GM10847 (cell line): ENCODE results near the gene CTRL.

Experiments used
- POLR2A ChIP-seq: IDR thresholded peaks from 2 replicates; pipeline ENCODE4 v1.6.1; 2011; ENCODE audit not compliant: insufficient read length; ENCODE audit errors: extremely low read depth

The CTRL gene

GRCh38 chr16:67965668-67966548 lies 34.2 kb upstream of the CTRL start:
- TF ChIP-seq POLR2A: no peak

- no peak for TF ChIP-seq POLR2A
These were observed 32.9 kb upstream of the CTRL start for GRCh38 chr16:67964477-67965131.

GRCh38 chr16:67963662-67964321 lies 32.1 kb upstream of the CTRL start:
- TF ChIP-seq POLR2A: no peak

- no peak for TF ChIP-seq POLR2A
These were observed 31.6 kb upstream of the CTRL start for GRCh38 chr16:67963292-67963661.

GRCh38 chr16:67962135-67962534 lies 30.5 kb upstream of the CTRL start:
- TF ChIP-seq POLR2A: no peak

GRCh38 chr16:67961551-67961957 lies 29.9 kb upstream of the CTRL start:
- no peak for TF ChIP-seq POLR2A

- TF ChIP-seq POLR2A: no peak
These were observed 28.1 kb upstream of the CTRL start for GRCh38 chr16:67959536-67960329.

- no peak for TF ChIP-seq POLR2A
These were observed 26.0 kb upstream of the CTRL start for GRCh38 chr16:67957622-67958021.

- TF ChIP-seq POLR2A: no peak
These were observed 22.9 kb upstream of the CTRL start for GRCh38 chr16:67954421-67955196.

GRCh38 chr16:67953641-67954375 lies 22.1 kb upstream of the CTRL start:
- TF ChIP-seq POLR2A: no peak

- no peak for TF ChIP-seq POLR2A
These were observed 19.8 kb upstream of the CTRL start for GRCh38 chr16:67951485-67951884.

GRCh38 chr16:67950335-67950843 lies 18.7 kb upstream of the CTRL start:
- no peak for TF ChIP-seq POLR2A

- no peak for TF ChIP-seq POLR2A
These were observed 18.0 kb upstream of the CTRL start for GRCh38 chr16:67949645-67950044.

- TF ChIP-seq POLR2A: no peak
These were observed 16.4 kb upstream of the CTRL start for GRCh38 chr16:67948015-67948414.
